HL-60 (cell line): Measurements from ENCODE around the gene TTK.

Experiments
- CTCF ChIP-seq: IDR thresholded peaks from one replicate; pipeline ENCODE4 v1.5.1; 2011; ENCODE audit warnings: low read length, control low read depth, inconsistent platforms; ENCODE audit not compliant: insufficient read depth
- GABPA ChIP-seq: IDR thresholded peaks from 2 replicates; pipeline ENCODE4 v1.6.1; 2012; ENCODE audit warnings: low read depth

GRCh38 chr6:80021591-80021990 is 17.1 kb downstream of the TTK start:
- TF ChIP-seq CTCF, result no peak
- TF ChIP-seq GABPA, result no peak
